Measurements from ENCODE around the gene SRMS.

Gene SRMS
- total RNA-seq: 0.13 to 0.31 reads per million in 2 donors

- DNase-seq: no peak
Observed at GRCh38 chr20:63547725-63548480, at the start of gene SRMS. Gene SRMS, minus strand, starts transcription at chr20:63547749. Its CDS starts 286 bp downstream, at chr20:63547463.

GRCh38 chr20:63596423-63596822 lies 48.9 kb upstream of the SRMS start:
- no peak for DNase-seq

- no peak for DNase-seq
Observed at GRCh38 chr20:63595416-63596127, 48.0 kb upstream of the SRMS start.

- DNase-seq: no peak
Observed at GRCh38 chr20:63594043-63594561, 46.6 kb upstream of the SRMS start.

GRCh38 chr20:63592661-63593060 lies 45.1 kb upstream of the SRMS start:
- no peak for DNase-seq

- DNase-seq: no peak
Observed at GRCh38 chr20:63591786-63592355, 44.3 kb upstream of the SRMS start.

GRCh38 chr20:63591147-63591533 lies 43.6 kb upstream of the SRMS start:
- no peak for DNase-seq

GRCh38 chr20:63590218-63591146 lies 42.9 kb upstream of the SRMS start:
- no peak for DNase-seq

- DNase-seq: no peak
Observed at GRCh38 chr20:63589261-63590217, 42.0 kb upstream of the SRMS start.

GRCh38 chr20:63588641-63589041 lies 41.1 kb upstream of the SRMS start:
- DNase-seq: no peak

- no peak for DNase-seq
Observed at GRCh38 chr20:63587776-63588591, 40.4 kb upstream of the SRMS start.

GRCh38 chr20:63587256-63587655 lies 39.7 kb upstream of the SRMS start:
- no peak for DNase-seq

GRCh38 chr20:63586797-63587196 lies 39.2 kb upstream of the SRMS start:
- DNase-seq: no peak

GRCh38 chr20:63585616-63586565 lies 38.3 kb upstream of the SRMS start:
- DNase-seq: no peak

GRCh38 chr20:63582382-63583063 lies 35.0 kb upstream of the SRMS start:
- DNase-seq: no peak

- DNase-seq: peak in 4 of 5 experiments; percentile 48 to 74 (median 59)
Observed at GRCh38 chr20:63580796-63581461, 33.4 kb upstream of the SRMS start.

- DNase-seq: no peak
Observed at GRCh38 chr20:63579017-63579694, 31.6 kb upstream of the SRMS start.

All from T-helper 2 cell (primary cell).